GM20431 (cell line): ENCODE results near the gene PLXNA2.

Experiments
- in situ Hi-C: fragments of 300-500 bp; cut with MseI, MboI; formaldehyde crosslinking; loops from one replicate; pipeline ENCODE4 v1.15.0; 2020; ENCODE audit warnings: low sequenced_read_pairs; ENCODE audit not compliant: unreplicated experiment

Gene PLXNA2

DNA sequence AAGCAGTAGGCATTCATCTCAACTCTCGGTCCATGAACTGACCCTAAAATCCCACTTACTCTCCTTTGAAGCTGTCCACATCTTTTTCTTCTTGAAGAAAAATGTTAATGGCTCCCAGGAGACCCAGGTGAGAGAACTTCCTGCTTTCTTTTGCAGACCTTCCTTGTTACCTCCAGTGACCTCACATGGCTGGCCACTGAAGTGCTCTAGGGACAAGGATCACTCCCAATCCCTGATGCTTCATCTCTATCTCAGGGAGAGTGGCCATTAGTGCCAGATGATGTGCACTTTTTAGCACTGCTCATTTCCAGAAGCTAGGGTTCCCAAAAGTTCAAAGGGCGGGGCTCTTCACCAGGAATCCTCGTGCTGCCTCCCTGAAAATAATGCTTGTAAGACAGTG lies 16.2 kb downstream of the PLXNA2 start:
- in situ Hi-C loops = no loop called here

DNA sequence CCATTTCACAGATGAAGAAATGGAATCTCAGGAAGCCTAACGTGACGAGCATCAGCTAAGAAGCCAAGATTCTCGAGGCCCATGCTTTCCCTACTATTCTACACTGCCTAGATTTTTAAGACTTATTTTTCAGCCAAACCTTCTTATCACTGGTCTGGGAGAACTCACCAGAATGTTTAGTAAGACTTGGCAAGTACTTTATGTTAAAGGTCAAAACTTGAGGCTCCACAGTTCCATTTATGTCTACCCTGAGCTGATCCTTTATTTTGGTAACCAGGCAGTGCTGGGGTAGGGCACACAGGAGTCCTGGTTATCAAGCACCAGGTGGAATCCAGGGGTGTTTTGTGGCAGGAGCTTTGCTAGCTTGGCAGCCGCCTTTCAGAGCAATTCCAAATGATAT lies 16.8 kb downstream of the PLXNA2 start:
- in situ Hi-C loops = no loop called here

DNA sequence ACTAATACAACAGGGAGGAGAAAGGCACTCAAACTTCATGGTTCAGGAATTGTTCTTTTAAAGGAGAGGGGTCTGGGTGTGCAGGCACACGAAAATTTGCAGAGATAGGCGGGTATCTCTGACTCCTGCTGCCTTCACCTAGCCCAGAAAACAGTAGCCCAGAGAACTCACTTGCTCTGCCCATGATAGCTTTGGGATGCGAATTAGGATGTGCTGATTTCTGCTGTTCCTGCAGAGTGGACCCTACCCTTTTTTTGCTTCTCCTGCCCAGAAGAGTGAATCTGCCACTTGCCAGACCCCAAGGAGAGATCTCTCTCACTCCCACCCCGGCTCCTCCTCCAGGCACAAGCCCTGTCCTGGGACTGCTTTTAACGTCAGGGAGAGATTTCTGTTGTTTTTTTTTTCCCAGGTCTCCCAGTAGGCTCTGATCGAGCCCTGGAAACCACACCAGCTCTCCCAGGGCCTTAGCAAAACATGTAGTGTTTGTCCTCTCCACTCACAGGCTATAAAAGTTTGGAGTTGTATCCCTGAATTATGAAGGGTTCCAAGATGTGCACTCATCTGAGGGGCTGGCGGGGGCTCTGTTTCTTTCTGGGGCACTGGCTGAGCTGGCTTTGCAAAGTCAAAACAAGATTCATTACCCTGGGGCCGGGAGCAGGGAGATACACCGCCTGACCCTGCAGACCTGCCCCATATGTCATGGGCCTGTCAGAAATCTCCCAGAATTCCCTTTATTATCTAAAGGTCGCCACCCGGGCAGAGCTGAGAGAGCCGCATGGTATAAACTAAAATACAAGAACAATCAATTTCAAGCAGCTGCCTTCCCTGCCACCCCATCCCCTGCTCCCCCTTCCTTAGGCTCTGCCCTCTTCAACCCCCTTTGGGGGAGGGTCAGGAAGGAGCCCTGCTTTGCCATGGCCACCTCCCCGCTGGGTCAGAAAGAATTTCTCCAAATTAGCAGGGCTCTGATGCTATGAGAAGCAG lies 17.9 kb downstream of the PLXNA2 start:
- in situ Hi-C loops = no loop called here

DNA sequence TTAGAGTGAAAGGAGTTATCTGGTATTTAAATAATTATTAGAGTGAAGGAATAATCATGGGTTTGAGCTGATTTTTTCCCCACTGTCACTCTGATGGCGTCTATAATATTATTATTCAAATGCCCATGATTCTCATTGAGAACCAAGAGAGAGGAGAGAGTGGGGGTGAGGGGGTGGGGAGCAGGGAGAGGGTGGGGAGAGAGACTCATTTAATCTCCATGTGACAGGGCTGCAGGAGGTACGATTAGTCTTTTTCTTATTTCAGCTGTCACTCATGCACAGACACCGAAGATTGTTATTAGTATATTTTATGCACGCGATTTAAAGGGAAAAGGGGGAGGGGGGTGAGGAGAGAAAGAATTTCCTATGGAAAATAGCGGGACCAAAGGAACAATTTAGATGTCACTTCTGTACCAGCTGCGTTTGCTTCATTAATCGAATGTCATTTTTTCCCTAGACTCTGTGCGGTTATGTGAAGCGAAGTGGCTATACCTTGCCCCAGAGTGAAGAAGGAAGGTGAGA lies 19.9 kb downstream of the PLXNA2 start:
- in situ Hi-C loops = no loop called here

DNA sequence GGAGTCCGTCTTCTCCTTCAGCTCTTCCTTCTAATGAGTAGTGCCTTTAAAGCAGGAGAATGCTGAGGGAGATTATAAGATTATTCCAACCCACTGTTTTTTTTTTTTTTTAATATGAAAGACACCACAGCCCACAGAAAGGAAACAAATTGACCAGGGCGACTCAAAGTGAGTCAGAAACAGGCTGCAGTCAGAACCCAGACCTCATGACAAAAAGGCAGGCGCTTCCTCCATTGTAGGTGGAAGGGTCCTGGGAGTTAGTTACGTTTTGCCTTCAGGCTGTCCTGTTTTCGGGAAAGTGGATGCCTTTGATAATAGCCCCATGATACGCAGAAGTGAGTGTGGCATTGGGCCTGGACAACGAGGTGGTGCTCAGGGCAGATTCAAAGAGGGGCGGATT lies 21.0 kb downstream of the PLXNA2 start:
- in situ Hi-C loops = no loop called here

DNA sequence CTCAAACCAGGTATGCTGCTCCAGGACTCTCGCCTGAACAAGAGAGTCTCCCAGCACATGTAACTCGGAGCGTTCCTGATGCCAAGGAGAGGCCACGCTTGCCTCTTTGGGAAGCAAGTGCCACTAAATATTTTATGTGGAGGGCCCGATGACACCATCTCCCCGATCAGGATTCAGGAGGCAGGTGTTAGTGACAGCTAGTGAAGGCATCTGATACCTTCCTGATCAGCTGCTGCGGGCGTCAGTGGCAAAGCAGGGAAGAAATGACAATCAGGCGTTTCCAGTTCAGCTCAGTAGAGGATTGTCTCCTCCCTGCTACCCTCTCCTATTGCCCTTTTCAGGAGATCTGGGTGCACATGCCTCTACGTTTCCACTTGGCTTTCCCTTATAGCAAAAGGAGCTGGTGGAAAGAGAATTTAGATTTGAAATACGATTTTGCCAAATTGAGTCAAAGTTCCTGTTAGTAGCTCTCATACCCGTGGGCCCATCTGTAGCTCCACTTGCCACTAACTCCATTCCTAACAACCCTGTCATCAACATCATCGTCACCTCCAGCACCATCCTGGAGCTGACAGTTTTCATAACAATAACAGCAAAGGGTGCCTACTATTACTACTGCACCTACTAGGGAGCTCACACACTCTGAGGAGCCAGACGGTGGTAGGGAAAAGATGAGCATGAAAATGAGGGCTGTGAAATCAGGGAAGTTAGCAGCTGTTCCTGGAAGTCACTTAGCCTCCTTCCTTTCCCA lies 21.6 kb downstream of the PLXNA2 start:
- in situ Hi-C loops = no loop called here

DNA sequence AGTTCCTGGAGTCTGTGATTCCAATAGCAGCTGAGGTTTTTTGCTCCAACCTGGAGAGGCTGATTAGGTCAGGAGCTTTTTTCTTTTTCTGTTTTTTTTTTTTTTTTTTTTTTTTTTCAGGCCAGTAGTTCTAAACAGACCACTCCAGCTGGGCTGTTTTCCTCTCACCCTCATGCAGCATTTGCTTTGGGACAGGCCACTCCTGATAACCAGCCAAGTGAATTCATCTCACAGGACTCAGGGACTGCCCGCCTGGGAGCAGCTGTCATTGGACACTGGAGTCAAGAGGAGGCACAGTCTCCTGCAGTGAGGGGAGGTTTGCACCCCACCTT lies 22.9 kb downstream of the PLXNA2 start:
- in situ Hi-C loops = no loop called here

DNA sequence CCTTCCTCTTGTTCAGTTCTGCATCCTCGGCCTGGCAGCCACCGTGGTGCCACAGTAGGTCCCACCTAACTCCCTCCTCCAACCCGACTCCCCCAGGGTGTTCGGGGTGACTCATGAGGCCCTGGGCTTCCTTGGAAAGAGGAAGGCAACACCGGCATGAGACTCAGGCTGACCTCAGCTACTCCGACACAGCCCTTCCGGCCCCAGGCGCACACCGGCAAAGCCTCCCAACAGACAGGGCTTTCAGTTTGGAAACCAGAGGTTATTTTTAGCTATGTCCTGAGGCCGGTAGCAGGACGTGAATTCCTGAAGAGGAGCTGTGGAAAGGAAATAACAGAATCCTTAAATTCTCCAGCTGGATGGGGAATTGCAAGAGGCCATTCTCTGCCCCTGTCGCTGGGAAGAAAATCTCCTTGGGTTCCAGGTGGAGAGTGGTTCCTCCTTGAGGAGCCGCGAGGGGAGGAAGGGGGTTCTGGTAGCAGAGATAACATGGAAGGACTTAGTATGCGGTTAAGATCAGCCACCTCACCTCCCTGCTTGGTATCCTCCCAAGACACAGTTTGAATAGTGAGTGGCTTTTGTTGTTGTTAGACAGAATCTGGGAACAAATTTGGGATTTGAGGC lies 24.4 kb downstream of the PLXNA2 start:
- in situ Hi-C loops = no loop called here

DNA sequence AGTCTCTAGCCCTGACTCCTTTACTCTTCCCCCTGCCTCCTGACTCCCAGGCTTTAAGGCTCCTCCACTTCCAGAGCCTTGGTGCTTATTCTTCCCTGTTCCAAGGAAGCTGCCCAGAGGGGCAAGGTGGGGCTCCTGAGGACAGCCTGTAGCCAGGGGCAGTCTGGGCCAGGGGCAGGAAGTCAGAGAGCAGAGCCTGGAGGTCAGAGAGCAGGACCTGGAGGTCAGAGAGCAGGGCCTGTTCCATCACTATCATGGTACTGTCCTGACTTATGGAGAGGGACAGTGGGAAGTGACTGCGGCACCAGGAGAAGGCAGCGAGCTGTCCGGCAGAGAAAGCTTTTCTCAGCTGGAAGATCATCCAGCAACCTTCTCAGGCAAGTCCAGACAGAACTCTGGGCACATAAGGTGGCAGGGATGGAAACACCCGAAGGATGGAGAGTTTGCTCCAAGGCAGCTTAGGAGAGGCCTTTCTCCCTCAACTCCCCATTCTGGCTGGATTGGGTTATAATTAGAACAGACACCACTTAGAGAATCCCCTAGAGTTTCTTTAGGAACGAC lies 25.0 kb downstream of the PLXNA2 start:
- in situ Hi-C loops = no loop called here

DNA sequence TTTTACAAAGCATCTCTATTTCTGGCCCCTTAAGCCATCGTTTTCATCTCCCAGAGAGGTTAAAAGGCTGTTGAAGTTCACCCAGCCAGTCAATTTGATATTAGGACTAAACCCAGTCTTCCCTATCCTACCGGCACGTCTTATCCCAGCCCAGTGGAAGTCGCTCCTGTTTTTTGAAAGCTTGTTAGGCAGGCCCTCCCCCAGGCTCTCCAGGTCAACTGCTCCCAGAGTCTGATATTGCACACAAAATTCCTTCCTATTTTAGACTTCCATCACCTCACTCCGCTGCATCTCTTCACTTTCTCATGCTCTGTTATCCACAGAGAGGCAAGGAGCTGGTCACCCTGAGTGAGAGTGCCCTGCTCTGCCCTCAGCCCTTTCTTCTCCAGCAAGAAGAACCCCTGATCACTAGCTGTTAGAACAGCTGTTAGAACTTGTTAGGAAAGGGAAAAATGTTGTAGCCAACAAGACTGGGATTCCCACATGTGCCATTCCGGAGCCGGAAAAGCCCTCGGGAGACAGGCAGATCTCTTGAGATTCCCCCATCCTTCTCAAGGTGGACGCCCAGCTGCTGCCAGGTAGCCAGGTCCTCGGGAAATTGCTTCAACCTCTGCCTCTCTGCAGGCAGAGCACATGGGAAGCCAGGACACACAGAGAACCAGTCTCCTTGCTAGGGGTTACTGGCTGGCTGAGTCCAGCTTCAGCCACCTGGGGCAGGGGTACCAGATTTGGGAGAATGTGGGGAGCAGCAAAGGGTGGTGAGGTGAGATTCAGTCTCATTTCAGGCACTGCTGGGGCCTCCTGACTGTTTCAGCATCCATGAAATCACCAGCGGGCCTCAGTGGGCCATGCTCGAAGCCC lies 25.7 kb downstream of the PLXNA2 start:
- in situ Hi-C loops = no loop called here

DNA sequence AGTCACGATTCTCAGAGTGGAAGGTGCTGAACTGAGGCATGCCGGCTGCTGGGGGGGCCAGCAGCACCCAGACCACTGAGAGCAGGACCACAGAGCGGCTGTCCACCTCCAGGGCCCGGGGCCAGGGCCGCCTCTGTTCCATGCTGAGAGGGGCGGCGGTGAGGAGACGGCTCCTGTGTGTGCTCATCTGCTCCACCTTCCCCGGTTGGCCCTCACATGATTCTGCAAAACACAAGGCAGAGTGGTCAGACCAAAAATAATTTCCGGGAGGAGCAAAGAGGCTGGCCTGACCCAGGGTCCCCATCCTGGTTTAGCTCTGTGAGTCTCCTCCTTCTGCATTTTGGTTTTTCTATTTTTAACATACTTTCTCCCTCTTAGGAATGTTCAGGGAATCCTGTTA lies 26.4 kb downstream of the PLXNA2 start:
- in situ Hi-C loops = no loop called here

DNA sequence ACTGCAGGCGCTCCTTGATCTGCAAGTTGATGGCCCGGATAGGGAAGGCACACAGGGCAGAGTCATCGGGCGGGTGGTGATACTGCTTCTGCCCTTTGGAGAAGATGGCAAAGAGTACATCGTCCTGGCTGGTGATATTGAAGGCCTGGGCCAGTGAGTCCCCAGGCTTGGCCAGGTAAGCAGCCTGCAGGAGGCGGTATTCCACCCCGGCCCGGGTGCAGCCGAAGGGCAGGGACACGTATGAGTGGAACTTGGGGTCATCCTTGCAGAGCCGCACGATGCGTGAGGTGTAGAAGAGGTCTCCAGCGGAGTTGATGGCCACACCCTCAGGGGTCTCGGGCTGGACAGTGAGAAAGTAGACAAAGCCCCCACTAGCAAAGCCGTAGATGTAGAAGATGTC lies 27.4 kb downstream of the PLXNA2 start:
- in situ Hi-C loops = no loop called here

DNA sequence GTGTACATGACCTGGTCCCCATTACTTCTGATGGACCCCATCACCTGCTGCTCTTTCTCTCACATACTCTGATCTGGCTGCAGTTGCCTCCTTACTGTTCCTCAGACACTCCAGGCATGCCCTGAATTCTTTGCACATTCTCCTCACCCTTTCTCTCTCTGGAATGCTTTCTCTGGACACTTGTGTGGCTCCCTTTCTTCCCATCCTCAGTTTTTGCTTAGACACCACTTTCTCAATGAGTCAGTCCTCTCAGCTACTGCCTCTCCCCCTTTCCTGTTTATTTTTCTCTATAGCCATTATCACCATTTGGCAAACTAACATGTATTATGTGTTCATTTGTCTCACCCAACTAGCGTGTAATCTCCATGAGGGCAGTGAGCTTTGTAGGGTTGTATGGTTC lies 28.1 kb downstream of the PLXNA2 start:
- in situ Hi-C loops = no loop called here

DNA sequence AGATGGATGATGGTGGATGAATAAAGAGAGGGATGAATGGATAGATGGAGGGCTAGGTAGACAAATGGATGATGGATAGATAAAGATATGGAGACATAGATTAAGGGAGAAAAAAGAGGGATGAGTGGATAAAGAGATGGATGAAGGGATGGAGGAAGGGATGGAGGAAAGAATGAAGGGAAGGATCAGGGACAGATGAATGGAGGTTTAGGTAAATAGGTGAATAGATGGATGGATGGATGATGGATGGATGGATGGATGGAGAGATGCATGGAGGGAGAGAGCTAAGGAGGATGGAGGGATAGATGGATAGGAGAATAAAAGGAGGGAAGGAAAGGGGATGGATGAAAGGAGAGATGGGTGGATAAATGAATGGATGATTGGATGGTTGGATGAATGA lies 28.8 kb downstream of the PLXNA2 start:
- in situ Hi-C loops = no loop called here

DNA sequence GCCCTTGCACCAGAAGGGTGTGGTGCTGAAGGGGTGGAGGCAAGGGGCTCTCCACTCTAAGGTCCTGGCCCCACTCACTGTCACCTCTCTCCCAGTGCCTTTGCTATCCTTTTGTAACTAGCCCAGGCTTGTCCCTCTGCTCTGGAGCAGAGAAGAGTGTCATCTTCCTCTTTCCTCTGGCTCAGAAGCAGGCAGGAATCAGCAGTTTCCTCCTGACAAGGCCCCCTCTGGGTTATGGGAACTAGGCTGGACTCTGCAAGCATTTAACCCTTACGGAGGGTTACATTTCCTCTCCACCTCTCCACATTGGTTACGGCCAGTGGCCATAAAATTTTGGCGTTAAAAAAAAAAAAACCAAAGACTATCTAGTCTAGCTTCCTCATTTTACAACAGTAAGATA lies 30.4 kb downstream of the PLXNA2 start:
- in situ Hi-C loops = no loop called here

DNA sequence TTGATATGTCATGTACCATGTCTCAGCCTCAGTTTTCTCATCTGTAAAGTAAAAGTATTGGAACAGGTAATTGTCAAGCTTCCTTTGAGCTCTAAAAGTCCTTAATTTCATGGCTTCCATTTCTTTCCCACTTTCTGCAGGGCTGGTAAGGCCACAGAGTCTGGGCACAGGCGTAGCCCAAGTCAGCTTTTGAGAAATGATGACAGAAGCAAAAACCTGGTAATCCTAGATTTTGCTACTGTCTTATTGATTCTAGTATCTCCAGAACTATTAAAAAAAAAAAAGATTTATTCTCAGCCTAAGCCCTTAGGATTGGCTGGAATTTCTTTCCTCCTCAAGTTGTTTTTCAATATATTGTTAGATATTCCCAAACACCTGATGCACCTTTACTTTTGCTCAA lies 31.3 kb downstream of the PLXNA2 start:
- in situ Hi-C loops = no loop called here

DNA sequence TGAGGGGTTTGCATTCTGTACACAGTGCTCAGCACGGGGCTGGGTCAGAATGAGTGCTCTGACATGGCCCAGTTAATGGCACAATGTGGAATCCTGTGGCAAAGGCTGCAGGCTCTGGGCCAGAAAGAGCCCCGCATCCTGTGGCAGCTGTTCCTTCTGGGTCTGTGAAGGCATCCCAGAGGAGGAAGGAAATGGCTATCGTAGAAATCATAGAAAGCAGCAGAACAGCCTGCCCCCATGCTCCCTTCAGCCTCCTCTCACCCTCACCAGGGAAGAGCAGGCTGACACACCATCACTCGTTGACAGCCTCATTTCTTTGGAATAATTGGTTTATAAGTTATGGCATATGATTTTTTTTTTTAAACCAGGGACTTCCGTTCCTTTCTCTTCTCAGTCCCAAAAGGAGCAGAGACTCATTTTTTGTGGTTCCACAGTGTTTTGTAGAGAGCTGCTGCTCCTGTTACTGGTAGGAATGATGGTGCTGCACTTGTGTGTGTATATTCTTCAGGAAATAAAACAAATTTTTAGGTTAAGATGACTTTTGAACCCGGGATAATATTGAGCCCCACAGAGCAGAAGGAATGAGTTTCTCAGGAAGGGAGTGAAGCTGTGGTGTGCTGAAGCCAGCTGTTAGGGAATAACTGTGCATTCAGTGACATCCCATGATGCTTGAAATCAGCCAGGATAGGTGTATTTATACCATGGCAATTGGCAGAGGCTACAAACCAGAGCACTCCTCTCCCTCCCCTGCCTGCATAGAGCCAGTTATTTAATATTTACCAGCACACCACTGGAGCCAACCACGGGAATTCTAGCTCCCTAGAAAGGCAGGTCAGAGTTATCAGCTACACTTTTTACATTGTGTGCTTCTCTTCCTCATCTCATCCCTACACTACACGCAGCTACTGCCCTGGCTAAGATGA lies 32.0 kb downstream of the PLXNA2 start:
- in situ Hi-C loops = no loop called here

DNA sequence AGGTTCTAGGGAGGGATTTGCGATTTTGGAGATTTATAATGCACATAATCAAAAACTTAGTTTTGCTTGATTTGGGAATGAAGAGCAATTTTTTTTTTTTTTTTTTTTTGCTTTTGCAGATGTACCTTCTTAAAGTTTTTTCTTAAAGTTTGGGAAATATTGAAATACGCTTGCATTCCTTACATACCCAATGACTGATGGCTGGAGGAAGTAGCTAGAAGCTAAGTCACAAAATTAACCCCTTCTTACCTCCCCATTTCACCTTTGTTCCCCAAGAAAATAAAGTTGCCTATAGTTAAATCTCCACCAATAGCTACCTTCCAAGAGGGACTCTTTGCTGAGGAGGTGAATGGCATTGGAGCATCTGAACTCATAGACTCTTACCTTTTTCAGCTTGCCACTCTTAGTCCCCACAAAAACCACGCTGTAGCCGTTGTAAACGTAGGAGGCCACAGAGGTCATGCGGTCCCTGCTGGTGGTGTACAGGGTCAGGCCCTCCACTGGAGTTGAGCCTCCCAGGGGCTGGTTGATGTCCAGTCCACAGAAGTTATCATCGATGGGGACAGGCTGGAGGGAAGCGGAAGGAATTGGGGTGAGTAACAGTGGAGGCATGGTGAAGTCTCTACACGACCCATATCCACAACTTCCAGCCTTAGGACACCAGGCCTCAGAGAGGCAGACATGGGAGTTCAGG lies 34.1 kb downstream of the PLXNA2 start:
- in situ Hi-C loops = no loop called here
